OCI-M2 (cell line): ENCODE results near the gene FER1L5.
A peak's percentile ranks its signal among the peaks of the same experiment; 100 is the strongest.

Experiments
- DNase-seq: peaks from one replicate; lab custom pipeline; 2025; ENCODE audit not compliant: unreplicated experiment; lab: John Stamatoyannopoulos, UW

FER1L5 gene

DNA sequence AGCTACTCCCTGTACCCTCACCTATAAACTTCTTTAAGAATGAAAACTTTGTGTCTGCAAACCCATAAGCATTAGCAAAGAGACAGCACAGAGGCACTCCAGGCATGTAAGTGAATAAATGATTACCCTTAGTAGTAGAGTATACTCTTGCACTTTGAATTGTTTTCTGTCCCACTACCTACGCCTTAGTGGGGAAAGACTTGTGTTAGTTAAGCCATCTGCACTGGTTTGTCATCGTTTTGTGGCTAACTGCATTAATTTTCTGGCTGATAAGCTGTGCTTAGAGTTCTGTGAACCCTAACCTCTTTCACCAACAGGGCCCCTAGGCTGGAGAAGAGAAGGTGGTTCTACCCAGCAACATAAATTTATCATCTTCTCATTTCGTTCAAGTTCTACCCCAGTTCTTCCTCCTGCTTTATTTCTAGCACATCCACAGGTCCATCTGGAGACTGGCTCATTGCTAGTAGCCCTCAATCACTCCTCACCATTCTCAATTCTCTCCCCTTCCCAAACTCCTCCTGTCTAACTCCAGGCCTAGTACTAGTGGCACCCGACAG, 96.6 kb downstream of the FER1L5 start:
- DNase-seq, result no peak

DNA sequence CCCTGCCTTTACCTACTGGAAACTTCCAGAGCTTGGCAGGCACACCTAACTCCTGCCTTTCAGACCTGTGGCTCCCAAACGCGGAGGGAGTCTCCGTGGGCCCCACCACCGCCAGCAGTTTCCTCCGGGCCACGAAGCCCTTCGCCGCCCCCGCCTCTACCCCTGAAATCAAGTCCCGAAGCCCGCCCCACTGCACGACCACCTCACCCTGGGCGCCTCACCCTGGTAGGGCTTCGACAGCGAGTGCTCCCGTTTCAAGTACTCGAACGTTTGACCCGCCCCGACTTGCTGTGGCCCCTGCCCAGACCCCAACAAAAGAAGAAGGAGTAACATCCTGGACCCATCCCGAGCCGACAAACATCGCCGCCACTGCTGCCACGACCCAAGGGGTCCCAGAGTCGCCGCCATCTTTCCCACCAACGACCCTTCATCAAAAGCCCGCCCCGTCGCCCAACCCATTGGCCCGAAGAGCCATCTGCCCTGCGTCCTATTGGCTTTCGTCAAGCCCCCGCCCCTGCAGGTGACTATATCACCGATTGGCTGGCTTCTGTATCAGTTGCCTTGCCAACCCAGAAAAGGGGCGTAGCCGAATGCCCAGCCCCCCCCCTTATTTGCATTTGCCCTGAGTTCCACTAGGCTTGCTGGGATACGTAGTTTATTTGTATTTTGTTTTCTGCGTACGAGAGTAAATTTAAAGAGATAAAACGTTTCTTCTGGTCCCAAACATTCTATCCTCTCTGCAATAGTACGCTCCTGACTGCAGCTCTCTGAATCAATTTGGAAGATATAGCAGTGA, 97.3 kb downstream of the FER1L5 start, which contains the start of gene LMAN2L:
Gene LMAN2L (minus strand): TSS at position 432 of the 796 bp plus-strand sequence. CDS start 24 bp downstream, at position 408.
- peak; percentile 67 for DNase-seq

DNA sequence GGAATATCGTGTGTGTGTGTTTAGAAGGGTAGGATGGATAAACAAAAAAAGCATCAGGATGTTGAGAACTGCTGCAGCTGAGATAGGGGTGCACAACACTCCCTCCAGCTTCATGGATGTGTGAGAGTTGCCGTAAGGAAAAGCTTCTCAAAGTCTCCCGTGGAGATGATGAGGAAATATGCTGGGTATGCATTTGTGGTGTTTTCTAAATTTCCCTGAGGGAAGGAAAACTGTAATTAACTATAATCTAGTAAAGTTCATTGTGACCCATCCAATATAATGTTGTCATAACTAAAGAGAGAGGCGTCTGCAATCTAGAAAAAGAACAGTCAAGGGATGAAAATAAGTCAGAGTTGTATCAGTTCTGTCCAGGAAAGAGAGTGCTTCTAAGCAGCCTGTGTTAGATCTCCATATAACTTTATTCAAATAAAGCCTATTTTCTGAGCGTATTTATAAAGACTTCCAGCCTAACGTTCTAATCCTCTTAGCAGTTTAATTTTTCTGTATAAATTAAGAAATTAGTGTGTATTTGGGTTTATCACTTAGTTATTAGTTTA, 104.6 kb downstream of the FER1L5 start:
- DNase-seq, result no peak

DNA sequence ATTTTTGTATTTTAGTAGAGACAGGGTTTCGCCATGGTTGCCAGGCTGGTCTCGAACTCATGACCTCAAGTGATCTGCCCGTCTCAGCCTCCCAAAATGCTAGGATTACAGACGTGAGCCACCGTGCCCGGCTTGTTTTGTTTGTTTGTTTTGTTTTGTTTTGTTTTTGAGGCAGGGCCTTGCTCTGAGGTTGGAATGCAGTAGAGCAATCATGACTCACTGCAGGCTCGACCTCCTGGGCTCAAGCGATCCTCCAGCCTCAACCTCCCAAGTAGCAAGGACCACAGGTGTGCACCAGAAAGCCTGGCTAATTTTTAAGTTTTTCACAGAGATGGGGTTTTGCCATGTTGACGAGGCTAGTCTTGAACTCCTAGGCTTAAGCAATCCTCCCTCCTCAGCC, 109.2 kb downstream of the FER1L5 start:
- DNase-seq, result no peak

DNA sequence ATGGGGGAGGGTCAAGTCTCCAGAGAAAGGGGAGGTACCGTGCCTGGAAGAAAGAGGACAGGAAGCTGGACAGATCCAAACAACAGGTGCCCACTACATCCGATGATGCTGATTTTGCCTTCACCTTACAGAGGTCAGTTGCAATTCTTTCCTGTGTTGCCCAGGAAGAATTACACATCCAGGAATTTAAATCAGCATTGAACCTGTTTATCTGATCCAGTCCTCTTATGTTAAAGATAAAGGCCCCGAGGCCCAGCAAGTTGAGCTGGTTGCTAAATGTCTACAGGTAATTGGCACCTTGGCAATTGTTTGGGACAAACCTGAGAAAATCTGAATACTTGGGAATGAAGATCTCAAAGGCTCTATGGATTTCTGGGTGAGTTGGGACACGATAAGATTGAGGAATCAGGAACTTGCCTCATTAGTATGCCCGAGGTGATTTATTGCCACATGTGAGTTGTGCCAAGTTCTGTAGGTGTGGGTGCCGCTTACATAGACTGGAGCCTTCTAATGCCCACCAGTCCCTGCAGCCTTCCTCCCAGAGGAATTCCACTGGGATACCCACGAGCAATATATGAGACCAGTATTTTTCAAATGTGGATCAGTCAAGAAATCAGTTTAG, 111.2 kb downstream of the FER1L5 start:
- no peak for DNase-seq

DNA sequence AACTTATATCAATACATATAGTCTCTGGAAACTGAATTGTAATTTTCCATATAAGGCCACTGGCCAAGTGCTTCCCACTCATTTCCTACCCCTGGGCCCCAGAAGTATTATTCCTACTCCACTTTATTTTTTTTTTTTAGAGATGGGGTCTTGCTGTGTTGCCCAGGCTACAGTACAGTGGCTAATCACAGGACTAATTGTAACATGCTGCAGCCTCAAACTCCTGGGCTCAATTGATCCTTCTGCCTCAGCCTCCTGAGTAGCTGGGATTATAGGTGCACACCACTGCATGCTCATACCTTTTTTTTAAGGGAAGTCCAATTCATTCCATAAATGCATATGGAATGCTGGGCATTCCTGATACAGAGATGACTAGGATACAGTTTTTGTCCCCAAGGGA, 111.8 kb downstream of the FER1L5 start:
- no peak for DNase-seq
